Spleen (tissue), 7 donors: Measurements from ENCODE around the gene GPBP1.

ENCODE experiments used
- POLR2A ChIP-seq, 3 donors: fragments of 450-650 bp; IDR thresholded peaks; one replicate each; pipeline ENCODE4 v1.5.1; 2017; ENCODE audit warnings: antibody characterized with exemption in 3 of 3, mild to moderate bottlenecking in 1 of 3
- TF ChIP-seq, protein P1 (sequence below), 11 experiments: fragments of 200-600 bp in 7 of 11; fragments of 450-650 bp in 4 of 11; sonication (generic) in 4 of 11; IDR thresholded peaks in 8 of 11; conservative IDR thresholded peaks in 3 of 11; 1 replicate in 7 of 11; 2 replicates in 4 of 11; pipeline versions ENCODE4 v1.4.0 to v1.8.0; 2016 to 2021; ENCODE audit warnings: antibody characterized with exemption in 11 of 11, inconsistent platforms in 4 of 11, mild to moderate bottlenecking in 1 of 11
- donor health status: DM: no; HTN: no; CAD: no; lungs with moderate emphysema.
- donor health status: DM: no; HTN: no; CAD: no.
- donor health status: DM: no; HTN: no; CAD: no.

DNA sequence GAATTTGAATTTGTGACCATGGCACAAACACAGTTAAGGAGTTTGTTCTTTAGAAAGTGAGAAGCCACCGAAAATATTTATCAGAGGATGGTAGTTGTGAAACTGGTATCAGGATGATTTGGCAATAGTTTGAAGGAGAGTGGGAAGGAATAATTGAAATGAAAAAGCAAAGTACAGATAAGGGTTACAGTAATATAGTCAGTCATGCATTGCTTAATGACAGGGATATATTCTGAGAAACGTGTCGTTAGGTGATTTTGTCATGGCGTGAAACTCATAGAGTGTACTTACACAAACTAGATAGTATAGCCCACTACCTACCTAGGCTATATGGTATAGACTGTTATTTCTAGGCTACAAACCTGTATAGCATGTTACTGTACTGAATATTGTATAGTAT is 84.2 kb downstream of the GPBP1 start:
- TF ChIP-seq, protein P1, sequence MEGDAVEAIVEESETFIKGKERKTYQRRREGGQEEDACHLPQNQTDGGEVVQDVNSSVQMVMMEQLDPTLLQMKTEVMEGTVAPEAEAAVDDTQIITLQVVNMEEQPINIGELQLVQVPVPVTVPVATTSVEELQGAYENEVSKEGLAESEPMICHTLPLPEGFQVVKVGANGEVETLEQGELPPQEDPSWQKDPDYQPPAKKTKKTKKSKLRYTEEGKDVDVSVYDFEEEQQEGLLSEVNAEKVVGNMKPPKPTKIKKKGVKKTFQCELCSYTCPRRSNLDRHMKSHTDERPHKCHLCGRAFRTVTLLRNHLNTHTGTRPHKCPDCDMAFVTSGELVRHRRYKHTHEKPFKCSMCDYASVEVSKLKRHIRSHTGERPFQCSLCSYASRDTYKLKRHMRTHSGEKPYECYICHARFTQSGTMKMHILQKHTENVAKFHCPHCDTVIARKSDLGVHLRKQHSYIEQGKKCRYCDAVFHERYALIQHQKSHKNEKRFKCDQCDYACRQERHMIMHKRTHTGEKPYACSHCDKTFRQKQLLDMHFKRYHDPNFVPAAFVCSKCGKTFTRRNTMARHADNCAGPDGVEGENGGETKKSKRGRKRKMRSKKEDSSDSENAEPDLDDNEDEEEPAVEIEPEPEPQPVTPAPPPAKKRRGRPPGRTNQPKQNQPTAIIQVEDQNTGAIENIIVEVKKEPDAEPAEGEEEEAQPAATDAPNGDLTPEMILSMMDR (IDR thresholded peaks at IDR 0.05 in 8 of 11, conservative IDR thresholded peaks at IDR 0.05 in 3 of 11), result no peak
- TF ChIP-seq POLR2A (IDR thresholded peaks at IDR 0.05), result no peak
